Measurements from ENCODE around the gene GSE1. TPM values are rescaled to one million over a fixed set of nuclear protein-coding genes. Genes with fewer than 3 reads are reported as not detected.

GSE1 gene
- total and polyA plus RNA-seq, 3 donors from 2014 or later = 49.9 to 212 (median 188) TPM

DNA sequence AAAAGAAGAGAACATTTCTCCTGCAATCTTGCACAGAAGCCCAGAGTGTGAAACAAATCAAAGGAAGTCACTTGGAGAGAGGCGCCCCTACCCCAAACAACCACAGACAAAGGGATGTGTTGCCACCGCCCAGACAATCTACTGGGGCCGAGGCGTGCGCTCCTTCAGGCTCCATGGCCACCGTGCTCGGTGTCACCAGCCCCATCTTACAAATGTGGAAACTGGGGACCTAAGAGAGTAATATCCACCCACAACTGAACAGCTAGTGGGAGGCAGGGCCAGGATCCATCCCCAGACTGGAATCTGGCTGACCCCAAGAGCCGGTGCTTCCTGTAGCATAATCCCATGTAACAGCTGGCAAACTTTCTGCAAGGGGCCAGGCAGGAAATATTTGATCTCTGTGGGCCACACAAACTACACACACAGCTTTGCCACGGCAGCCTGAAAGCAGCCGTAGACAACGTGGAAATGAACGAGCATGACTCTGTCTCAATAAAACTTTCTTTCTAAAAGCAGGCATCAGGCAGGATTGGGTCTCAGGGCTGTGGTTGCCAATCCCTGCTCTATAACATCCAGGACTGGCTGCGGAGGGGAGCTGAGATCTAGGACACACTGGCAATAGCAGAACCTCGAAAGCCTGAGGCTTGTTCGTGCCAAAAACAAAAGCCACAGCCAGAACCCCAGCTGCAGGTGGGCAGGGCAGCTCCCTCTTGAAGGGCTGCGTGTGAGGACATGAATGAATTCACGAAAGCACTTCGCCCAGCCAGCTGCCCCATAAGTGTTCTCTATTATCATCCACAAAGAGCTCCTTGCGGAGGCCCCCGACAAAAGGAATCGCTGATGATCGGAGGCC is 102.3 kb downstream of the GSE1 start:
- no peak for TF ChIP-seq POLR2A (IDR thresholded peaks at IDR 0.05)
- TF ChIP-seq, protein P1, sequence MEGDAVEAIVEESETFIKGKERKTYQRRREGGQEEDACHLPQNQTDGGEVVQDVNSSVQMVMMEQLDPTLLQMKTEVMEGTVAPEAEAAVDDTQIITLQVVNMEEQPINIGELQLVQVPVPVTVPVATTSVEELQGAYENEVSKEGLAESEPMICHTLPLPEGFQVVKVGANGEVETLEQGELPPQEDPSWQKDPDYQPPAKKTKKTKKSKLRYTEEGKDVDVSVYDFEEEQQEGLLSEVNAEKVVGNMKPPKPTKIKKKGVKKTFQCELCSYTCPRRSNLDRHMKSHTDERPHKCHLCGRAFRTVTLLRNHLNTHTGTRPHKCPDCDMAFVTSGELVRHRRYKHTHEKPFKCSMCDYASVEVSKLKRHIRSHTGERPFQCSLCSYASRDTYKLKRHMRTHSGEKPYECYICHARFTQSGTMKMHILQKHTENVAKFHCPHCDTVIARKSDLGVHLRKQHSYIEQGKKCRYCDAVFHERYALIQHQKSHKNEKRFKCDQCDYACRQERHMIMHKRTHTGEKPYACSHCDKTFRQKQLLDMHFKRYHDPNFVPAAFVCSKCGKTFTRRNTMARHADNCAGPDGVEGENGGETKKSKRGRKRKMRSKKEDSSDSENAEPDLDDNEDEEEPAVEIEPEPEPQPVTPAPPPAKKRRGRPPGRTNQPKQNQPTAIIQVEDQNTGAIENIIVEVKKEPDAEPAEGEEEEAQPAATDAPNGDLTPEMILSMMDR (IDR thresholded peaks at IDR 0.05) = no peak
- H3K4me1 ChIP-seq = peaks cover 3% of the 10 kb centered on the region
- intact Hi-C loops (cut with DNase I; ENCODE audit: low total_unique reads) = no loop called here
- H3K27ac ChIP-seq = no peak overlapping the region
- DNase-seq = no peak
- no peak overlapping the region for H3K4me3 ChIP-seq
- H3K27me3 ChIP-seq = no peaks in the 10 kb centered on the region
- 55 to 57% methylated on average over 22 of the region's 22 CpGs for WGBS, 2 donors
- H3K36me3 ChIP-seq (ENCODE audit: low read depth, missing control alignments) = no peaks in the 10 kb centered on the region
- no peaks in the 10 kb centered on the region for H3K9me3 ChIP-seq

DNA sequence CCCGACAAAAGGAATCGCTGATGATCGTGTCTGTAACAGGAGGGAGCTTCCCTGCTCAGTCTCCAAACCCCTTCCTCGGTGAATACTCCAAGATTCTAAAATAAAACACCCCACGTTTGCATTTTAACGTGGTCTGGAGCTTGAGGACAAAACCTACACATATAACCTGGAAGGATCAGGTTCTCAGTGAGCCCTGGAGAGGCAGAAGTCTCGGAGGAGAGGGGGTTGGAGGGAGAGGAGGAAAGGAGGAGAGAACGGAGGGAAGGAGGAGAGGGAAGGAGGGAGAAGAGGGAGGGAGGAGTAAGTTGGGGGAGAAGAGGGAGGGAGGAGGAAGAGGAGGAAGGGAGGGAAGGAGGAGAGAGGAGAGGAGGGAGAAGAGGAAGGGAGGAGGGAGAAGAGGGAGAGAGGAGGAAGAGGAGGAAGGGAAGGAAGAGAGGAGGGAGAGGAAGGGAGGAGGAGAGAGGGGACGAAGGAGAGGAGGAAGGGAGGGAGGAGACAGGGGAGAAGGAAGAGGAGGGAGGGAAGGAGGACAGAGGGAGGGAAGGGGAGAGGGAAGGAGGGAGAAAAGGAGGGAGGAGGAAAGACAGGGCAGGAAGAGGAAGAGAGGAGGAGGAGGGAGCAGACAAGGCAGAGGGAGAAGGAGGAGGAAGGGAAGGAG is 103.0 kb downstream of the GSE1 start:
- intact Hi-C loops (cut with DNase I; ENCODE audit: low total_unique reads) = no loop called here
- Histone ChIP-seq H3K36me3 (ENCODE audit: low read depth, missing control alignments) (no peaks in the 10 kb centered on the region), H3K4me3 (no peak overlapping the region), H3K27ac (no peak overlapping the region), H3K9me3 (no peaks in the 10 kb centered on the region), H3K4me1 (peaks cover 3% of the 10 kb centered on the region), H3K27me3 (no peaks in the 10 kb centered on the region)
- DNase-seq = no peak
- 45 to 47% methylated on average over 9 of the region's 9 CpGs for WGBS, 2 donors
- no peak for TF ChIP-seq POLR2A (IDR thresholded peaks at IDR 0.05)
- TF ChIP-seq, protein P1 (IDR thresholded peaks at IDR 0.05) = no peak

DNA sequence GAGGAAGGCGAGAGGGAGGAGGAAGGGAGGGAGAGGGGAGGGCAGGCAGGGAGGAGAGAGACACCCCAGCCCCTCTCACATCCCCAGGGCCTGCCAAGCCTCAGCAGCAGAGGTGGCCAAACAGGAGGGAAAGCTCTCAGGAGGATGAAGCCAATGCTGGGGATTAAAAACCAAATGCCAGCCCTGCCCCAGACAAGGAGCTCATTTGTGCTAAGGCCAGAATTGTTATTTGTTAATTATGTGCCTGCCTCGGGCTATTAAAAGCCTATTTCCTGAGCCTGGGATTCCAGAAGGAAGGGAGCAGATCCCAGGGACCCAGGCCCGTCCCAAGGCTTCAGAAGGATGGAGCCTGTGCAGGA is 103.5 kb downstream of the GSE1 start:
- 62 to 63% methylated on average over 2 to 3 of the region's 3 CpGs for whole genome bisulfite sequencing, 2 donors
- H3K9me3 ChIP-seq = no peaks in the 10 kb centered on the region
- no peaks in the 10 kb centered on the region for H3K27me3 ChIP-seq
- no peak overlapping the region for H3K27ac ChIP-seq
- H3K4me1 ChIP-seq = peaks cover 3% of the 10 kb centered on the region
- no peak overlapping the region for H3K4me3 ChIP-seq
- intact Hi-C loops (cut with DNase I; ENCODE audit: low total_unique reads) = no loop called here
- TF ChIP-seq POLR2A (IDR thresholded peaks at IDR 0.05) = no peak
- TF ChIP-seq, protein P1 (IDR thresholded peaks at IDR 0.05) = no peak
- no peak for DNase-seq
- H3K36me3 ChIP-seq (ENCODE audit: low read depth, missing control alignments) = no peaks in the 10 kb centered on the region

DNA sequence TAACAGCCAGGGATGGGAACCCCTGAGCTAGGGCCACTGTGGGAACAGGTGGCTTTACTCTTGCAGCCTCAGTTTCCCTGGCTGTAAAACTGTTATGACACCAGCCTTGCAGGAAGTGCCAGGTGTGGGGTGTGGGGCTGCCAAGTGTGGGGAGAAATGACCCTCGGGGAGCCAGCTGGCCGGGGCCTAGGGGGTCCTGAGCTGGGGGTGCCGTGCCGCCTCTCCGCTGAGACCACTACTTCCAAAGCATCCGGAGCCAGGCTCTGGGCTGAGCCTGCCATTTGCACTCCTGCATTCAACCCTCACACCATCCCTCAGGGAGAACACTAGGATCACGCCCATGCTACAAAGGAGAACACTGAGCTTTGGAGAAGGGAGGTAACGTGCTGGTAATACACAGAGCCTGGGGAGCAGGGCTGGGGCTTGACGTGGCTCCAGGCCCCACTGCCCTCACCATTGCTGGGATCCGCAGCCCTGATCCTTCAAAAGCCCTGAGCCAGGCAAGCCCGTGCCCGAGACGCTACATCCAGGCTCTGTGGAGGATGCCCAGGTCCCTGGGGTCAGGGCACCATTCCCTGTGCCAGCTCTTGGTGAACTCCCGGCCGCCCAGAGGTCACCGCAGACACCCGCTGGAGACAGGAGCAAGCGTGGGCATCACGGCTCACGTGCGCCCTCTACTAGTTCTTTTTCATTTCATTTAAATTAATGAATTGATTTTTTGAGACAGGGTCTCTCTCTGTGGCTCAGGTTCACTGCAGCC is 104.5 kb downstream of the GSE1 start:
- H3K27me3 ChIP-seq = no peaks in the 10 kb centered on the region
- peak; percentile 83 for DNase-seq
- no peaks in the 10 kb centered on the region for H3K36me3 ChIP-seq (ENCODE audit: low read depth, missing control alignments)
- WGBS, 2 donors = 43 to 59% methylated on average over 15 to 21 of the region's 21 CpGs
- H3K4me1 ChIP-seq = peaks cover 3% of the 10 kb centered on the region
- H3K9me3 ChIP-seq = no peaks in the 10 kb centered on the region
- H3K27ac ChIP-seq = no peak overlapping the region
- intact Hi-C loops (cut with DNase I; ENCODE audit: low total_unique reads) = no loop called here
- TF ChIP-seq, protein P1 (IDR thresholded peaks at IDR 0.05) = peak; percentile 67 to 84 (median 74)
- TF ChIP-seq POLR2A (IDR thresholded peaks at IDR 0.05) = no peak
- no peak overlapping the region for H3K4me3 ChIP-seq

Measured in testis (tissue), 3 donors.